AG04450 (cell line): ENCODE results near the gene PCYT1A. TPM values are rescaled to one million over a fixed set of nuclear protein-coding genes. Genes with fewer than 3 reads are reported as not detected.

Experiments used
- CTCF ChIA-PET: fragments of 300-600, 350-600 bp; formaldehyde crosslinking; extraction: SDS; loops from one replicate; lab custom pipeline; 2022; ENCODE audit warnings: antibody characterized with exemption, inconsistent platforms; lab: Charles Lee
- POLR2A ChIA-PET: fragments of 350-600 bp; formaldehyde crosslinking; extraction: SDS; loops from one replicate; lab custom pipeline; 2021; ENCODE audit warnings: antibody characterized with exemption, inconsistent platforms; lab: Yijun Ruan, JAX
- DNase-seq: peaks from one replicate; pipeline ENCODE4 v3.0.0-alpha.2; 2011; ENCODE audit warnings: low read depth, low spot score
- H3K27ac ChIP-seq: one replicate; pipeline ENCODE4 v1.5.1; 2012; ENCODE audit warnings: low read depth, low read length, control low read depth
- H3K27me3 ChIP-seq: one replicate; pipeline ENCODE4 v1.6.0; 2012; ENCODE audit warnings: low read length; ENCODE audit not compliant: control insufficient read depth, insufficient read depth
- H3K4me3 ChIP-seq: 2 replicates; pipeline ENCODE4 v1.5.1; 2011; ENCODE audit warnings: mild to moderate bottlenecking, low read depth, low read length, control low read depth
- H3K9me3 ChIP-seq: 2 replicates; pipeline ENCODE4 v1.5.1; 2012; ENCODE audit warnings: low read length; ENCODE audit not compliant: control insufficient read depth, insufficient read depth
- CTCF ChIP-seq: IDR thresholded peaks from 2 replicates; pipeline ENCODE4 v1.5.1; 2011; ENCODE audit warnings: low read depth, low read length, control low read depth, inconsistent platforms
- polyA plus RNA-seq: library from polyadenylated mRNA; depleted of rRNA; stranded (reverse); fragments of >200 nt; gene quantifications from 2 replicates; pipeline ENCODE4 v1.2.3, GENCODE V29; 2011

PCYT1A gene
- polyA plus RNA-seq, 1 experiment = 71.4 TPM

DNA sequence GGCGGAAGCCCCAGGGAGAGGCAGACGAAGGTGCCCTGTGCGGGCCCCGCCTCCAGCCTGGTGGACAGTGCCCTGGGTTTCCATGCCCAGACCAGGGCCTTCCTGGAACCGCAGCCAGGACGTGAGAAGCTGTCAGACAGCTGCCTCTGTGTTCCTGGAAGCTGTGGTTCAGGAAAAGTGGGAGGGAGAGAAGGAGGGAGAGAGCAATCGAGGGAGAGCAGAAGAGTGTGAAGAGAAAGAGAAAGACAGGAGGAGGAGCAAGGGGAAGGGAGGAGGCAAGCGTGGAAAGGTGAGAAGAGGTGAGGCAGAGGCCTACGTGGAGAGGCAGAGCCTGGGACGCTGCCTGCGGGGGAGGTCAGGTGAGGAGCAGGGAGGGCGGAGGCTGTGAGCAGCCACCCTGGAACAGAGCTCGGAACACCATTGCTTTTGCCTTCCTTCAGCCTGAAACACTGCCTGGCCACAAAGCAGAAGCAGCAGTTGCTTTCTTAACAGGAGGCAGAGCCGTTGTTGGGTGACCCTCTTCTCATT, 94.9 kb downstream of the PCYT1A start:
- Histone ChIP-seq H3K27me3 (no peaks in the 10 kb centered on the region), H3K4me3 (no peak overlapping the region), H3K27ac (no peak overlapping the region), H3K9me3 (no peaks in the 10 kb centered on the region; the same call in 1 of the 2 replicates)
- POLR2A ChIA-PET = no interaction called here
- no peak for TF ChIP-seq CTCF
- CTCF ChIA-PET = interaction anchor here (1.3 to 1.9 kb wide), 2 partner anchors 119 to 120 kb away, joined by 5 to 7 read pairs; no protein-coding TSS in a partner anchor
- DNase-seq = no peak

DNA sequence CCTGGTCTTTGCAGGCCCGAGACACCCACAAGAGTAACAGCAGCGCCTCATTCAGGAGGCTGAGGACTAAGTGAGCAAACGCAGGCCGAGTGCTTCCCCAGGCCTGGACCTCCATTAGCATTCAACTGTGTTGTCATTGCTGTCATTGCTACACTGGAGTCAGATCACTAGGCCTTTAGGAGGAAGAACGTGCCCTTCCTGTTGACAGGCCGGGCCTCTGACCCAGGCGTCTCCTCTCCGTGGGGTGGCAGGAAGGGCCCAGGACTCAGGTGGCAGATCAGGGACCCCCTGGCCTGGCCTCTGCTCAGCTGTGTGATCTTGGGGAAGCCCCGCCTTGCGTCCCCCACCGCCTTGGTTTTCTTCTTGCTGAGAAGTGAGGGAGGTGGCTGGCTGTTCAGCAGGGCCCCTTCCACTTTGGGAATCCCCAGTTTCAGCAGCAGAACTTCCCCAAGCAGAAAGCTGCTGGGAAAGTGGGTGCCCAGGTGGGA, 95.4 kb downstream of the PCYT1A start:
- Histone ChIP-seq H3K9me3 (no peaks in the 10 kb centered on the region; the same call in 1 of the 2 replicates), H3K4me3 (no peak overlapping the region), H3K27me3 (no peaks in the 10 kb centered on the region), H3K27ac (no peak overlapping the region)
- TF ChIP-seq CTCF = no peak
- DNase-seq = no peak
- POLR2A ChIA-PET = no interaction called here
- CTCF ChIA-PET = interaction anchor here (1.0 to 1.9 kb wide), 3 partner anchors 98 to 119 kb away, joined by 5 to 8 read pairs (median 7); no protein-coding TSS in a partner anchor

DNA sequence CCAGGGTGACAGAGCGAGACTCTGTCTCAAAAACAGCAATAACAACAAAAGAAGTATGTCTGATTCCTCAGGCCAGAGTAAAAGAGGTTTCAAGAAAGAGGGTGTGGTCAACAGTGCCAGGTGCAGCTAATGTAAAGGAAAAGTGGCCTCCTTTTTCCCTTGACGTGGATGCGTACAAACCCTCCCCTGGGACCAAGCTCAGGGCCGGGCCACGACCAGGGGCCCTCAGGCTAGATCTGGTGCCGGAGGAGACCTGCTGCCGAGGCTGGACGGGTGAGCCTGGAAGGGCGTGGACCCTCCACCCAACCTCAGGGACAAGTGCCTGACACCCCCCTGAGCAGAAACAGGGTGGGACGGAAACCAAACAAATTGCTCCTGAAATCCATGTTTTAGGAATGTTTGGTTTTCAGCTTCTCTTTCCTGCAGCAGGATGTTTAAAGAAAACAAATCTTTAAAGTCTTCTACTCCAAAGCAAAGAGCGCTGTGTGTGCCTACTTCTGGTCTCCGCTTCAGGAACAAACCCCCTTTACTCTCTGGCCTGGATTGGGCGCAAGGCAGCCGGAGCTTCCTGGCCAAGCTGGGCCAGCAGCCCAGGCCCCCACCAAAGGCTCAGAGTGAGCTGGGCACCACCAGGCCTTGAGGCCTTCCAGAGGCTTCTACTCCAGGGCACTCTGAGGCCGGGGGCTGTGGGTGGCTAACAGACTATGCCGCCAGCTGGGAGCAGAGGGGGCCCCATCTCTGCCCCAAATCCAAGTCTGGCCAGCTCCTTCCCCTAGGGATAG, 97.8 kb downstream of the PCYT1A start:
- ChIA-PET CTCF (interaction anchor here (1.0 kb wide), 1 partner anchor 117 kb away, joined by 7 read pairs; no protein-coding TSS in a partner anchor), POLR2A (no interaction called here)
- no peak overlapping the region for H3K27ac ChIP-seq
- no peak for TF ChIP-seq CTCF
- DNase-seq = no peak
- no peaks in the 10 kb centered on the region for H3K27me3 ChIP-seq
- no peaks in the 10 kb centered on the region for H3K9me3 ChIP-seq
- H3K4me3 ChIP-seq = no peak overlapping the region

DNA sequence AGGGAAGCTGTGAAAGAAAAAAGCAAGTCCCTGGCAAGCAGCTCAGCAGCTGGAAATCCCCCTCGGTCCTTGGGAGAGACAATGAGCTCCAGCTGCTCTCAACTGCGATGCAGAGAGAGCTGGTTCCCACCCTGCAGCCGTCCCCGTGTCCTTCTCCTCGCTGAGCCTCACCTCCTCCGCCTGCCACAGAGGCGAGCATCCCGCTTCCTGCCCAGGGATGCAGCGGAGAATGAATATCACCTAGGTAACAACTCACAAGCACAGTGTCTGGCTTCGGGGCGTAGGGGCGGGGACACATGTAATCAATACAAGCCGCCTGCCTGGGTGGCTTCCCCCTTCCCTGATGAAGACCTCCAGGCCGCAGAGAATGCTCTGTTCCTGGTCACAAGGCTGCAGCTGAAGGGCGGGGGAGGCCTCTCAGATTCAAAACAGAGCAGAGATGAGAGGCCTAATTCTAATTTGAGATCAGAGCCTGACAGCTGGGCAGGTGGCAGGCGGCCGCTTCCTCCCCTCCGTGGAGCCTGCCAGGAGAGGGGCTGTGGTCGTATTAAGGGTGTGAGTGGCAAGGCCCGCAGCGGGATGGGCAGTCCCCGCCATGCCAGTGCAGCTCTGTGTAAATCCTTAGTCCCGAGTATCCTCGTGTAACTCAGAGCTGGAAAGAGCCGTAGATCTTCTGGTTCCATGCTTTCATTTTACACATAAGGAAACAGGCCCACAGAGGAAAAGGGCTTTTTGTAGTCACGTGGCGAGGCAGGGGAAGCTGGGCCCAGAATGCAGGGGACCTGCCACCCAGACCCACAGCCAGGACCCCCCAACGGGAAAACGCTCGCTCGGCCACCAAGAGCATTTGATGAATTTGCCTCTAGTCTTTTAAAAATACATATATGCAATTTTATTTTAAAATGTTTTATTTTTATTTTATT, 100.6 kb downstream of the PCYT1A start:
- TF ChIP-seq CTCF = no peak
- ChIA-PET POLR2A (no interaction called here), CTCF (interaction anchor here (1.1 to 3.6 kb wide), 3 partner anchors 10 to 117 kb away, joined by 3 to 20 read pairs (median 8); no protein-coding TSS in a partner anchor)
- Histone ChIP-seq H3K27me3 (no peaks in the 10 kb centered on the region), H3K9me3 (no peaks in the 10 kb centered on the region), H3K4me3 (no peak overlapping the region), H3K27ac (no peak overlapping the region)
- DNase-seq = no peak
